Activated naive CD4-positive, alpha-beta T cell treated with anti-CD3 and anti-CD28 coated beads, Interleukin-2, amount 10 ng/mL, durations not matched to agents 7 days and 5 days (primary cell): Measurements from ENCODE around the gene CRABP2.
A peak's percentile ranks its signal among the peaks of the same experiment; 100 is the strongest.

ENCODE experiments used
- CTCF ChIA-PET: fragments of 350-600 bp; sonication (Branson Sonifier 250); formaldehyde crosslinking; loops from one replicate; lab custom pipeline; 2021; ENCODE audit warnings: antibody characterized with exemption; lab: Charles Lee
- DNase-seq: peaks from one replicate; pipeline ENCODE4 v3.0.0-alpha.2; 2020
- H3K27ac Mint-ChIP-seq: one replicate; pipeline ENCODE4 v1.8.0; 2021; ENCODE audit warnings: mild to moderate bottlenecking, moderate library complexity, mixed read lengths
- H3K27me3 Mint-ChIP-seq: one replicate; pipeline ENCODE4 v1.8.0; 2021; ENCODE audit warnings: mild to moderate bottlenecking, mixed read lengths
- H3K36me3 Mint-ChIP-seq: one replicate; pipeline ENCODE4 v1.8.0; 2021; ENCODE audit warnings: mixed read lengths
- H3K4me1 Mint-ChIP-seq: one replicate; pipeline ENCODE4 v1.8.0; 2021; ENCODE audit warnings: mixed read lengths
- H3K4me3 Mint-ChIP-seq: one replicate; pipeline ENCODE4 v1.8.0; 2021; ENCODE audit warnings: mild to moderate bottlenecking, moderate library complexity, mixed read lengths
- H3K9me3 Mint-ChIP-seq: one replicate; pipeline ENCODE4 v1.8.0; 2021; ENCODE audit warnings: mixed read lengths

CRABP2 gene

DNA sequence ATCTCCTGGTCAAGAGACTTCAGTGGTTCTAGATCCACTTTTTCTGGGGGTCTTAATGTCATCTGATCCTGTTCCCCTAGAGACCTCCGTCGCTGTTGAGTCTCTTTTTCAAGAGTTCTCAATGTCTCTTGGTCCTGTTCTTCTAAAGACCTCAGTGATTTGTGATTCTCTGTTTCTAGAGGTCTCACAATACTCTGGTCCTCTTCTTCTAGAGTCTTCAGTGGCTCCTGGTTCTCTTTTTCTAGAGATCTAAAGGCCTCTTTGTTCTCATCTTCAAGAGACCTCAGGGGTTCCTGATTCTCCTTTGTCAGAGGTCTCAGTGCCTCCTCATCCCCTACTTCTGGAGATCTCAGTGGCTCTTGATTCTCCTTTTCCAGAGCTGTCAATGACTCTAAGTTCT, 33.6 kb downstream of the CRABP2 start:
- Mint-ChIP-seq H3K36me3 (no peaks in the 10 kb centered on the region), H3K27me3 (peaks cover 94% of the 10 kb centered on the region), H3K4me3 (no peak overlapping the region), H3K4me1 (no peaks in the 10 kb centered on the region), H3K9me3 (no peaks in the 10 kb centered on the region), H3K27ac (no peak overlapping the region)
- no peak for DNase-seq
- CTCF ChIA-PET: interaction anchor here (1.0 to 1.3 kb wide), 2 partner anchors 12 to 44 kb away, joined by 3 to 4 read pairs; no protein-coding TSS in a partner anchor

DNA sequence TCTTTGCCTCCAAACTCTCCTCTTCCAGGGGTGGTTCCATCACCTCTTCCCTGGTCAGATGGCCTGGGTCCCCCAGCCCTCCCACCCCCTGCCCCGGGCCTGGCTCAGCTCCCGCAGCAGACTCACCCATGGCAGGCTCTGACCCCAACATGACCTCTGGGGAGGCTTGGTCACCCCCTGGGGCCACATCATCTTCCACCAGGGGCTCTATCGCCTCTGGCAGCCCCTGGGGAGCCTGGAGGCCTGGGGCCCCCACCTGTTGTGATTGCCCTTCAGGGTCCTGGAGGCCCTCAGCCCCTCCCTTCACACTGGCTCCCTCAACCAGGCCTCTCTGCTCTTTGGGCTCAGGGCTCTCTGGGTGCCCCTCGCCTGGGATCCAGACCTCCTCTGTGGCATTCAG, 34.6 kb downstream of the CRABP2 start:
- no peak for DNase-seq
- CTCF ChIA-PET: no interaction called here
- H3K27me3 Mint-ChIP-seq: peaks cover 93% of the 10 kb centered on the region
- H3K9me3 Mint-ChIP-seq: no peaks in the 10 kb centered on the region
- no peak overlapping the region for H3K27ac Mint-ChIP-seq
- H3K4me3 Mint-ChIP-seq: no peak overlapping the region
- no peaks in the 10 kb centered on the region for H3K36me3 Mint-ChIP-seq
- H3K4me1 Mint-ChIP-seq: peaks cover under 1% of the 10 kb centered on the region

DNA sequence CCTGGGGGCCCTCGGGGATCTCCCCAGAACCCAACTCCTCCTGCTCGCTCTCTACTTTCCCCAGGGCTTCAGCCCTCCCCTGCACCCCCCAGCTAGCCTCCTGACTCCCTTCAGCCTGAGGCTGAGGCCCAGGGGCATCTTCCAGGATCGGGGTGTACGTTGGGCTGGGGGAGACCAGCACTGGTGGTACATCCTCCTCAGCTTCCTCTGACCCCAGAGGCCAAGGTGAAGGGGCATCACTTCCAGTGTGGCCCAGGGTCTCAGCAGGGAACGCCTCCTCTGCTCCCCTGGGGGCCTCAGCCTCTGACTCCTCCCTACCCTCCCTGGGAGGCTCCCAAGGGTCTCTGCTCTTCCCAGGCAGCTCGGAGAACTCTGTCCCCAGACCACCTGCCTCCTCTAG, 35.0 kb downstream of the CRABP2 start:
- DNase-seq: no peak
- CTCF ChIA-PET: no interaction called here
- Mint-ChIP-seq H3K27ac (no peak overlapping the region), H3K4me3 (no peak overlapping the region), H3K27me3 (peaks cover 93% of the 10 kb centered on the region), H3K4me1 (peaks cover 5% of the 10 kb centered on the region), H3K36me3 (no peaks in the 10 kb centered on the region), H3K9me3 (no peaks in the 10 kb centered on the region)

DNA sequence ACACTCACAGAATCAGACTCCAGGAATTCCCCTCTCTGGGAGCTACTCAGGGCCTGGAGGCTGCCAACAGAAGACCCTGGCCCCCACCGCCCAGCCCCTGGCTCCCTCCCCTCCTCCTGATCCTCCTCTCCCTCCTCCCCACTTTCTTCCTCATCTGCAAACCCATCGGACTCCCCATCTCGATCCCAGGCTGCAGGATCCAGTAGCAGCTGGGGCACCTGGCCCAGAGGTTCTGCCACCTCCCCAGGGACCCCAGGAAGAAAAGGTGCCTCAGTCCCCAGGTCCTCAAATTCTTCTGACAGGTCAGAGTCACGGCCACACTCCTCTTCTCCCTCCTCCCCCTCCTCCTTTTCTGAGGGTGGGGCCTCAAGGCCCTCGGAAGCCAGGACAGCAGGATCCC, 35.6 kb downstream of the CRABP2 start:
- no peak for DNase-seq
- Mint-ChIP-seq H3K4me3 (no peak overlapping the region), H3K27ac (no peak overlapping the region), H3K27me3 (peaks cover 93% of the 10 kb centered on the region), H3K36me3 (no peaks in the 10 kb centered on the region), H3K4me1 (peaks cover 9% of the 10 kb centered on the region), H3K9me3 (no peaks in the 10 kb centered on the region)
- CTCF ChIA-PET: no interaction called here

- Mint-ChIP-seq H3K9me3 (no peaks in the 10 kb centered on the region), H3K27me3 (peaks cover 93% of the 10 kb centered on the region), H3K4me3 (no peak overlapping the region), H3K4me1 (peaks cover 17% of the 10 kb centered on the region), H3K27ac (no peak overlapping the region), H3K36me3 (no peaks in the 10 kb centered on the region)
- no peak for DNase-seq
- CTCF ChIA-PET: no interaction called here
Measured at GRCh38 chr1:156668801-156669637, 36.4 kb downstream of the CRABP2 start.

DNA sequence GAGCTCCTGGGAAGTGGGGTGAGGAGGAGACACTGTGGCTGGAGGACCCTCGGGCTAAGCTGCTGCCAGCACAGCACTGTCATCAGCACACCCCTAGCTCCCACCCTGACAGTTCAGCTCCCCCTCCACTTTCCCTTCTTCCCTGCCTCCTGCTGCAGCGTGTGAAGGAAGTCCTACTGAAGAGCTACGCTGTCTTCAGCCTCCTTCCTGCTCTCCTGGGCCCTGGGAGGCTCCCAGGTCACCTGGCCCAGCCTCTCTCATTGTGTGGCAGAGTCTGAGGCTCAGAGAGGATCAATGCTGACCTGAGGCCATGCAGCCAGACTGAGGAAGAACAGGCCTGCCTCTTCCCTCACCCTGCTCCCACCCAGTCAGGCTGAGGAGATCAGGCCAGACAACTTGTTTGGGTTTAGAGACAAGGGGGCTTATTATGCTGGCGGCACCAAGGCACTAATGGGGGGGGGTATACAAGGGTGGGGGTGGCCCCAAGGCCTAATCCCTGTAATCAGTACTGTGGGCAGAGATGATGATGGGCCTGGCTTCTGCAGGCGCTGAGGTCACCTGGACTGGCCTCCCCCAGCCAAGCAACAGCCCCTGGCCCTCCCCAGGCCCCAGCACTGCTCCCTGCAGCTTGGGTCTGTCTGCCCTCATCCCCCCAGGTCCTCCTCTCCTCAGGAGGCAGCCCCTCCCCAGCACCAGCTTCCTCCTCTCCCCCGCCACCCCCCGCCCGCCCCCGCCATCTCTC, 37.2 kb downstream of the CRABP2 start:
- Mint-ChIP-seq H3K36me3 (no peaks in the 10 kb centered on the region), H3K4me3 (no peak overlapping the region), H3K27me3 (peaks cover 93% of the 10 kb centered on the region), H3K4me1 (peaks cover 17% of the 10 kb centered on the region), H3K9me3 (no peaks in the 10 kb centered on the region), H3K27ac (no peak overlapping the region)
- DNase-seq: no peak
- CTCF ChIA-PET: interaction anchor here (1.3 kb wide), 1 partner anchor 8 kb away, joined by 6 read pairs; no protein-coding TSS in a partner anchor

DNA sequence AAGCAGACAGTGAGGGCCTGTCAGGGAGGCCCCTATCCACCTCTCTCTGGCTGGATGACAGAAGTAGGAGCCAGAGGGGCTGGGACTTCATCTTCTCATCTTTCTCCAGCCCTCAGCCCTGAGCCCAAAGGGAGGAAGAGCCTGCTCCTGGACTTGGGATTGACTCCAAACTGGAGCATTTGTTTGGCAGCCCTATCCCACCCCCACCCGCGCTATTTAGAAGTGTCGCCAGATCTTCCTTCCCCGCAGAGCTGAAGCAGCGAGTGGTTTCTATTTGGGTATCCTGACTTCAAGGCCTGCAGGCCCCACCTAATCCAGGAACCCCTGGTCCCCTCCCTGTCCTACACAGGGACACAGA, 37.8 kb downstream of the CRABP2 start:
- H3K27me3 Mint-ChIP-seq: peaks cover 93% of the 10 kb centered on the region
- CTCF ChIA-PET: interaction anchor here (1.3 kb wide), 1 partner anchor 9 kb away, joined by 6 read pairs; no protein-coding TSS in a partner anchor
- no peaks in the 10 kb centered on the region for H3K9me3 Mint-ChIP-seq
- H3K4me1 Mint-ChIP-seq: peaks cover 21% of the 10 kb centered on the region
- H3K27ac Mint-ChIP-seq: no peak overlapping the region
- no peaks in the 10 kb centered on the region for H3K36me3 Mint-ChIP-seq
- no peak overlapping the region for H3K4me3 Mint-ChIP-seq
- DNase-seq: no peak

DNA sequence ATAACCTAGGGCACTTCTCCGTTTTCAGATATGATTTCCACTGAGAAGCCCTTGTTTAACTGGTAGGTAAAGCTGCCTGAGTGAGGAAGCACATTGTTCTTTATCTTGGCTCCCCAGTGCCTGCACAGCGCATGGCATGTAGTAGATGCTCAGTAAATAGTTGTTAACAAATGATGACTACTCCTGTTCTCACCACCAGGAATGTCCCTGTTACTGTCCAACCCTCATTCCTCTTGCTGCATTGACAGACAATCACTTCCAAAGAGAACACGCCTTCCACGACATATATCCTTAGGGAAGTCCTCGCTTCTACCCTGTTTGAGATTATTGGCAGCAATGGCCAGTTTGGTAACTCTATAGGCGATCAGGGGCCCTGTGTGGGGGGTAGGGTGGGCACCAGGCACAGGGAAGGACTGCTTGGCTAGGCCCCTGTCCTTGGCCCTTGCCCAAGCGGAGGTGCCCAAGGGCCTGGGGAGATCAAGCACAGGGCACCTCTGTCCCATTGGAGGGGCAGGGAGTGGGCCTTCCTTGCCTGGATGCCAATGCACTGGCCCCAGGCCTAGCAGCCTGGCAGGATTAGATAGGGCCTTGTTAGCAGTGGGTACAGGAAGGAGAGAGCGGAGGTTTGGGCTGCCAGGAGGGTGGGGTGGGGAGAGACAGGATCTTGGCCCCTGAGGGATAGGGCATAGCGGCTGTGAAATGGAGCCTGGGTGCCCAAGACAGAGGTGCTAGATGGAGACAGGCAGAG, 38.3 kb downstream of the CRABP2 start:
- Mint-ChIP-seq H3K4me1 (peaks cover 25% of the 10 kb centered on the region), H3K9me3 (no peaks in the 10 kb centered on the region), H3K27me3 (peaks cover 92% of the 10 kb centered on the region), H3K4me3 (no peak overlapping the region), H3K36me3 (no peaks in the 10 kb centered on the region), H3K27ac (no peak overlapping the region)
- no peak for DNase-seq
- CTCF ChIA-PET: interaction anchor here (1.3 to 3.1 kb wide), 2 partner anchors 9 to 10 kb away, joined by 6 to 16 read pairs; partner anchors contain the start of gene NES

- Mint-ChIP-seq H3K4me1 (peaks cover 40% of the 10 kb centered on the region), H3K9me3 (no peaks in the 10 kb centered on the region), H3K36me3 (no peaks in the 10 kb centered on the region), H3K27me3 (peaks cover 85% of the 10 kb centered on the region), H3K4me3 (no peak overlapping the region), H3K27ac (no peak overlapping the region)
- no peak for DNase-seq
- CTCF ChIA-PET: interaction anchor here (1.0 to 3.1 kb wide), 5 partner anchors 12 to 60 kb away, joined by 3 to 16 read pairs (median 4); partner anchors contain the start of gene NES
Measured at GRCh38 chr1:156665539-156665938, 39.8 kb downstream of the CRABP2 start.

DNA sequence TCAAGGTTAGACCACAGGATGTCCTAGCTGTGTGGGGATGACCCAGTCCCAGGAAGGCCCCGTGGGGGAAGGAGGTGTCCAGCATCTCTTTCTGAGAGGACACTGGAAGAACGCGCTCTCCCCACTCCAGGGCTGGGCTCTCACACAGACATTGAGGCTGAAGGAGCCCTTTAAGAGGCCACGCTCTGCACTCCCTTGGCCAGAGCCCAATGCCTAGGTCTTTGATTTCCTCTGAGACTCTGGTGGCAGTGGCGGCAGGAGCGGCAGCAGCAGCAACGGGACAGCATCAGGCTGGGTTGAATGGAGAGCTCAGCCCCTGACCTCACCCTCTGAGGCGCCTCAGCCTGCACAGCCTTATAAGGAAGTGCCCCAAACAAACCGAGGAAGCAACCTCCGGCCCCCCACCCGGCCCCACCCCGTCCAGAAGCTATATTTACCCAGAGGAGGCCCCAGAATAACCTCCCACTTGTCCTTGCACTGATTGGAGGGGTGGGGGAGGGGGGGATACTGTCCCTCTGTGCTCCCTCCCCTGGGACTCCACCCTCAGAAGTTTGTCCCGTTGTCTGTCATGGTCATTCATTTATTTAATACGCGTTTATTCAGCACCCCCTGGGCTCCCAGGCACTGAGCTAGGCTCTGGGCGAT, 40.5 kb downstream of the CRABP2 start:
- no peaks in the 10 kb centered on the region for H3K9me3 Mint-ChIP-seq
- no peak for DNase-seq
- H3K4me3 Mint-ChIP-seq: no peak overlapping the region
- H3K4me1 Mint-ChIP-seq: peaks cover 47% of the 10 kb centered on the region
- H3K27me3 Mint-ChIP-seq: peaks cover 82% of the 10 kb centered on the region
- no peaks in the 10 kb centered on the region for H3K36me3 Mint-ChIP-seq
- CTCF ChIA-PET: interaction anchor here (1.0 to 3.1 kb wide), 4 partner anchors 12 to 60 kb away, joined by 3 to 16 read pairs (median 4); partner anchors contain the start of gene NES
- H3K27ac Mint-ChIP-seq: no peak overlapping the region

DNA sequence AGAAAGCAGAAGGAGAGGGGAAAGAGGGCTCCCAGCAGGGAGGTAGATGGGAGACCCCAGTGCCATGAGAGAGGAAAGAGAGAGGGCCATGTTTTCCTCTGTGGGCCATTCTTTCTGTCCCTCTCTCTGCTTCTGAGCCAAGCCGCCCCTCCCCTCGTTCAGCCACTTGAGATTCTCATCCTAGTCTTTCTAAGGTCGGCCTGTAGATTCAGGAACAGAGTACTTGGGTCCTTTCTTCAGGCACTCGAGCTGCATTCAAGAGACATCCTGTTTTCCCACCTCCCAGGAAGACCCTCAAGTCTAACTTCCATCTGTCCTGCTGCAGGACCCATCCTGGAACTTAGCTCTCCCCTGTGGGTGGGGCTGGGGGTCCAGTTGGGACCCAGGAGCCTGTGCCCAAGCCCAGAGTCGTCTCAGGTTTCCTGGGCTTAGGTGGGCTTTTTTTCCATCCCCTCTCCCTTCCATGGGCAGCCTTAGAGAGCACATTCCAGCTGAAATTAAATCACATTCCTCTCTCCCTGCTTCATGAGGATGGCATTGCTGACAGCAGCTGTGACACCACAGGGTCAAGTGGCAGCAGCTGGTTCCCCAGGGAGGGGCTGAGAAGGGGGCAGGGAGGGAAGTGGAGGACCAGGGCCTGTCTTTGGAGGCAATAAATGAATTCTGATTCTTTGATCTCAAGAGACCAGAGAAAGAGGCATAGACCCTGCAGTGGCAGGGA, 41.2 kb downstream of the CRABP2 start:
- no peak for DNase-seq
- Mint-ChIP-seq H3K9me3 (no peaks in the 10 kb centered on the region), H3K27ac (no peak overlapping the region), H3K4me1 (peaks cover 53% of the 10 kb centered on the region), H3K36me3 (no peaks in the 10 kb centered on the region), H3K4me3 (no peak overlapping the region), H3K27me3 (peaks cover 79% of the 10 kb centered on the region)
- CTCF ChIA-PET: interaction anchor here (1.5 to 3.1 kb wide), 2 partner anchors 13 to 61 kb away, joined by 4 to 16 read pairs; partner anchors contain the start of gene NES

DNA sequence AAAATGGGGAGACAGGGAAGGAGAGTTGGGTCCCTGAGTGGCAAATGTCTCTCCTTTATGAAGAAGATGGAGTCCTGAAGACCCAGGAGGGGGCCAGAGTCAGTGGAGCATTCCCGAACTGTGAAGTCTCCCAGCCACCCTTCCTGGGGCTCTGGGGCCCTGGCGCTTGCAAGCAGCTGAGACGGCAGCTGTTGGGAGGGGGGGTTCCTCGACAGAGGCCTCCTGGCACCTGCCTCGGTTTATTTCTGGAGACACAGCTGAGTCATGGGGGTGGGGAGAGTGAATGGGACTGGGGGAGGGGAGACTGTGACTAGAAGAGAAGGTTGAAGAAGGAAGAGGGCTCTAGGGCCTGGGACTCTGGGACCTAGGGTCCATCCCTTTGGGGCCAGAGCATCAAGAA, 42.2 kb downstream of the CRABP2 start:
- H3K36me3 Mint-ChIP-seq: no peaks in the 10 kb centered on the region
- CTCF ChIA-PET: no interaction called here
- no peaks in the 10 kb centered on the region for H3K9me3 Mint-ChIP-seq
- DNase-seq: no peak
- no peak overlapping the region for H3K4me3 Mint-ChIP-seq
- peak overlapping the region; percentile 78 for H3K27ac Mint-ChIP-seq
- H3K4me1 Mint-ChIP-seq: peaks cover 58% of the 10 kb centered on the region
- peaks cover 81% of the 10 kb centered on the region for H3K27me3 Mint-ChIP-seq

- no peaks in the 10 kb centered on the region for H3K9me3 Mint-ChIP-seq
- H3K4me1 Mint-ChIP-seq: peaks cover 62% of the 10 kb centered on the region
- CTCF ChIA-PET: interaction anchor here (2.7 to 8.7 kb wide), 2 partner anchors 27 to 36 kb away, joined by 13 to 264 read pairs; no protein-coding TSS in a partner anchor
- no peaks in the 10 kb centered on the region for H3K36me3 Mint-ChIP-seq
- peaks cover 81% of the 10 kb centered on the region for H3K27me3 Mint-ChIP-seq
- H3K27ac Mint-ChIP-seq: peak overlapping the region; percentile 78
- H3K4me3 Mint-ChIP-seq: no peak overlapping the region
- DNase-seq: no peak
Measured at GRCh38 chr1:156662800-156663055, 42.7 kb downstream of the CRABP2 start.
